ENCODE data around the gene DNAH6. TPM values are rescaled to one million over a fixed set of nuclear protein-coding genes. Genes with fewer than 3 reads are reported as not detected.

Gene DNAH6
- total RNA-seq, 1 experiment from 2014 or later: 0.26 TPM

- WGBS (ENCODE audit: extremely low coverage, insufficient read length, low lambda C conversion rate): no CpG with 5 or more reads among the region's 1 CpG
- Histone ChIP-seq H3K27me3 (ENCODE audit: insufficient read depth, low read length) (no peaks in the 10 kb centered on the region), H3K9me3 (ENCODE audit: control insufficient read depth, low read depth, low read length) (no peaks in the 10 kb centered on the region)
Measured at GRCh38 chr2:84805250-84805958, 289.1 kb downstream of the DNAH6 start.

More at GRCh38 chr2:84805250-84805958, 289.1 kb downstream of the DNAH6 start:
- H2BK20ac ChIP-seq (ENCODE audit: low read depth, low read length, poor library complexity, severe bottlenecking): no peak overlapping the region
- H4K91ac ChIP-seq (ENCODE audit: insufficient read length, low read depth, low read length): no peak overlapping the region
- no peak overlapping the region for H3T11ph ChIP-seq (ENCODE audit: low read length)
- DNase-seq: no peak
- H2BK15ac ChIP-seq (ENCODE audit: low read depth, low read length): no peak overlapping the region
- H4K5ac ChIP-seq (ENCODE audit: insufficient read length, low read depth, low read length): no peak overlapping the region
- Mint-ChIP-seq H3K9me3 (peaks cover 3 to 5% of the 10 kb centered on the region in 2 experiments; a peak in 4 of 5 replicates), H3K27ac (no peak overlapping the region), H3K4me1 (peaks cover 2 to 4% of the 10 kb centered on the region in 2 experiments; a peak in 3 of 4 replicates), H3K36me3 (ENCODE audit: insufficient read depth in 1 of 3, low read depth in 3 of 3) (peaks cover 0 to 5% (median 4%) of the 10 kb centered on the region in 3 experiments; a peak in 1 of 7 replicates), H3K4me3 (no peak overlapping the region), H3K27me3 (ENCODE audit: low read depth) (peaks cover 4% of the 10 kb centered on the region)
- no peaks in the 10 kb centered on the region; the same call in 1 of the 2 replicates for H3K79me2 ChIP-seq (ENCODE audit: insufficient read depth, low read length)
- no peak overlapping the region for H3K14ac ChIP-seq (ENCODE audit: insufficient read depth, low read length)
- H3K23me2 ChIP-seq (ENCODE audit: insufficient read length, low read depth, low read length, poor library complexity, severe bottlenecking): no peaks in the 10 kb centered on the region
- no peak overlapping the region for H2BK12ac ChIP-seq (ENCODE audit: insufficient read length, low read depth, low read length)
- H4K20me1 ChIP-seq (ENCODE audit: control insufficient read depth, insufficient read depth, insufficient read length): no peaks in the 10 kb centered on the region
- no peak overlapping the region for H3K23ac ChIP-seq (ENCODE audit: insufficient read length, low read depth, low read length)
- no peak overlapping the region for H2BK120ac ChIP-seq (ENCODE audit: low read depth, low read length, poor library complexity, severe bottlenecking)
- no peak overlapping the region for H3K4ac ChIP-seq (ENCODE audit: low read depth, low read length)
- H3K56ac ChIP-seq (ENCODE audit: insufficient read length, low read depth, low read length): no peak overlapping the region
- H2AFZ ChIP-seq (ENCODE audit: low read length): no peak overlapping the region
- no peak overlapping the region for H2AK5ac ChIP-seq (ENCODE audit: insufficient read length, low read length)
- H3K4me2 ChIP-seq (ENCODE audit: insufficient read depth, insufficient read length, low read length): no peak overlapping the region
- TF ChIP-seq CTCF (conservative IDR thresholded peaks at IDR 0.05): no peak
- H3K18ac ChIP-seq (ENCODE audit: insufficient read length, low read depth, low read length): no peak overlapping the region
- no peaks in the 10 kb centered on the region for H3K79me1 ChIP-seq (ENCODE audit: insufficient read depth, low read depth, low read length, poor library complexity, severe bottlenecking)
- no peak overlapping the region for H4K8ac ChIP-seq (replicated peaks; ENCODE audit: insufficient read length, low read depth, low read length)
- no peak overlapping the region for H2BK5ac ChIP-seq (ENCODE audit: insufficient read length, low read length)
- H3K9ac ChIP-seq (ENCODE audit: extremely low read depth, insufficient read length, low read length): no peak overlapping the region
- H3K4me1 ChIP-seq (ENCODE audit: insufficient read depth, low read length): no peaks in the 10 kb centered on the region
- no peak overlapping the region for H3K27ac ChIP-seq (ENCODE audit: insufficient read length, low read depth, low read length)
